Ishikawa (cell line): ENCODE results near the gene NR6A1.

Source experiments
- CEBPB ChIP-seq: IDR thresholded peaks from 2 replicates; pipeline ENCODE4 v1.6.1; 2012
- CREB1 ChIP-seq: IDR thresholded peaks from 2 replicates; pipeline ENCODE4 v1.6.1; 2012; ENCODE audit warnings: low read depth
- EGR1 ChIP-seq: IDR thresholded peaks from 2 replicates; pipeline ENCODE4 v1.6.1; 2012
- EP300 ChIP-seq: IDR thresholded peaks from 2 replicates; pipeline ENCODE4 v1.6.1; 2012; ENCODE audit warnings: borderline replicate concordance
- FOXM1 ChIP-seq: IDR thresholded peaks from 2 replicates; pipeline ENCODE4 v1.6.1; 2012; ENCODE audit warnings: low read depth, borderline replicate concordance
- MAX ChIP-seq: IDR thresholded peaks from 2 replicates; pipeline ENCODE4 v1.6.1; 2012
- NFIC ChIP-seq: IDR thresholded peaks from 2 replicates; pipeline ENCODE4 v1.6.1; 2012
- RAD21 ChIP-seq: IDR thresholded peaks from 2 replicates; pipeline ENCODE4 v1.6.1; 2012; ENCODE audit warnings: low read depth
- REST ChIP-seq: IDR thresholded peaks from 2 replicates; pipeline ENCODE4 v1.6.1; 2012; ENCODE audit warnings: low read depth, mild to moderate bottlenecking
- TAF1 ChIP-seq: IDR thresholded peaks from 2 replicates; pipeline ENCODE4 v1.6.1; 2012; ENCODE audit warnings: low read depth, mild to moderate bottlenecking
- TCF12 ChIP-seq: IDR thresholded peaks from 2 replicates; pipeline ENCODE4 v1.6.1; 2012; ENCODE audit warnings: low read depth
- TEAD4 ChIP-seq: IDR thresholded peaks from 2 replicates; pipeline ENCODE4 v1.6.1; 2012
- USF1 ChIP-seq: IDR thresholded peaks from 2 replicates; pipeline ENCODE4 v1.6.1; 2012
- YY1 ChIP-seq: IDR thresholded peaks from 2 replicates; pipeline ENCODE4 v1.6.1; 2012; ENCODE audit warnings: low read depth
- ZBTB7A ChIP-seq: IDR thresholded peaks from 2 replicates; pipeline ENCODE4 v1.6.1; 2012; ENCODE audit warnings: low read depth

NR6A1 gene

GRCh38 chr9:124661271-124661670 lies 109.8 kb downstream of the NR6A1 start:
- no peak for TF ChIP-seq EGR1

GRCh38 chr9:124660341-124660801 lies 110.7 kb downstream of the NR6A1 start:
- TF ChIP-seq YY1 = 0 out of 2 replicates have a peak, but pooled peaks have one; percentile 59
- 0 out of 2 replicates have a peak, but pooled peaks have one; percentile 6 for TF ChIP-seq RAD21
- no peak for TF ChIP-seq EGR1
- TF ChIP-seq TEAD4 = no peak
- peak; percentile 53; the same call in 1 of the 2 replicates for TF ChIP-seq MAX
- no peak for TF ChIP-seq EP300
- no peak for TF ChIP-seq CREB1
- no peak for TF ChIP-seq NFIC
- TF ChIP-seq USF1 = peak; percentile 36; the same call in 1 of the 2 replicates
- TF ChIP-seq ZBTB7A = no peak
- TF ChIP-seq CEBPB = no peak
- no peak for TF ChIP-seq TCF12
- TF ChIP-seq TAF1 = no peak
- TF ChIP-seq FOXM1 = no peak
- TF ChIP-seq REST = no peak

GRCh38 chr9:124659099-124659659 lies 111.9 kb downstream of the NR6A1 start:
- peak; percentile 91 for TF ChIP-seq TCF12
- TF ChIP-seq ZBTB7A = no peak
- no peak for TF ChIP-seq EGR1
- TF ChIP-seq TAF1 = peak; percentile 32; the same call in 1 of the 2 replicates
- no peak for TF ChIP-seq USF1
- peak; percentile 83 for TF ChIP-seq YY1
- TF ChIP-seq CEBPB = peak; percentile 89
- TF ChIP-seq FOXM1 = peak; percentile 67; the same call in 1 of the 2 replicates
- no peak for TF ChIP-seq REST
- TF ChIP-seq RAD21 = no peak; the same call in 1 of the 2 replicates
- TF ChIP-seq CREB1 = no peak
- TF ChIP-seq TEAD4 = peak; percentile 84
- peak; percentile 82 for TF ChIP-seq EP300
- TF ChIP-seq MAX = peak; percentile 35; the same call in 1 of the 2 replicates
- peak; percentile 70; the same call in 1 of the 2 replicates for TF ChIP-seq NFIC

GRCh38 chr9:124658165-124659017 lies 112.7 kb downstream of the NR6A1 start:
- TF ChIP-seq TEAD4 = 0 out of 2 replicates have a peak, but pooled peaks have one; percentile 7
- no peak for TF ChIP-seq ZBTB7A
- TF ChIP-seq FOXM1 = no peak; the same call in 1 of the 2 replicates
- TF ChIP-seq TAF1 = peak; percentile 89
- TF ChIP-seq USF1 = peak; percentile 94
- no peak for TF ChIP-seq EGR1
- TF ChIP-seq TCF12 = peak; percentile 45; the same call in 1 of the 2 replicates
- no peak; the same call in 1 of the 2 replicates for TF ChIP-seq REST
- no peak for TF ChIP-seq EP300
- no peak for TF ChIP-seq RAD21
- peak; percentile 62; the same call in 1 of the 2 replicates for TF ChIP-seq YY1
- peak; percentile 62 for TF ChIP-seq NFIC
- peak; percentile 77 for TF ChIP-seq CEBPB
- no peak; the same call in 1 of the 2 replicates for TF ChIP-seq MAX
- TF ChIP-seq CREB1 = no peak
